ENCODE results near the gene NEK10.
A peak's percentile ranks its signal among the peaks of the same experiment; 100 is the strongest.
"Not testable (repeated sequence)": the region's sequence is repeated elsewhere in the genome, so short reads cannot be mapped to it uniquely, and the experiment has no call there.

The NEK10 gene

DNA sequence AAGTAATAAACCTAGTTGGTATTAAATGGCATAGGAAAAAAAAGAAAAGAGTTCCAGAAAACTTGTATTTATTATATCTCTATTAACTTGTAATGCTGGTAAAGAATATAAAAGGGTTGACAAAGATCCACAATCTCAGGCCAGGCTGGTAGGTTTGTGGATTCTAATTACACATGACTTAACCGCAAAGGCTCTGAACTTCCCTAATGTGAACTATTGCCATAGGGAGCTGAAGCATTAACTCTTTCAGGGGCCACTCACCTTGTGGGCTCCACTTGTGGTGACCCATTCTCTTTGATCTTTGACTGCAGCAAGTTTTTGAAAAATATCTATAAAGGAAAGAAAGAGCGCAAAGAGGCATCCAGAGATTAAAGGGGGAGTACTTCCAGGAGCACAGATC, 58.5 kb downstream of the NEK10 start:
- no peak for DNase-seq

DNA sequence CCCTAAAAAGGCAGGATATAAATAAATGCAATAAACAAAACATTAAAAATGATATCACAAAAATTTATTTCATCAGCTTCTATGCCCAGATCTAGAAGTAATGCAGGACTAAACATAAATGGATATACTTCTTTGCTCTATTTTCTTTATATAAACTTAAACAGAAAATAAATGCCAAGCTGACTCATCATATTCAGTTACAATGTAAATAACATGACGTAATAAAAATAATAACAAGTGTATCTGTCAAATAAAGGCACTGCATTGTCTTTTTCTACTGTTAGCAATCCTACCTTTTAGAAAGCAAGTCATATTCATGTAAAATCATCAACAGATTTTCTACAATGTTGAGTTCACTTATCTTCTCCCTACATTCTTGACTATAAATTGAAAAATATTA, 61.6 kb downstream of the NEK10 start:
- DNase-seq: no peak

DNA sequence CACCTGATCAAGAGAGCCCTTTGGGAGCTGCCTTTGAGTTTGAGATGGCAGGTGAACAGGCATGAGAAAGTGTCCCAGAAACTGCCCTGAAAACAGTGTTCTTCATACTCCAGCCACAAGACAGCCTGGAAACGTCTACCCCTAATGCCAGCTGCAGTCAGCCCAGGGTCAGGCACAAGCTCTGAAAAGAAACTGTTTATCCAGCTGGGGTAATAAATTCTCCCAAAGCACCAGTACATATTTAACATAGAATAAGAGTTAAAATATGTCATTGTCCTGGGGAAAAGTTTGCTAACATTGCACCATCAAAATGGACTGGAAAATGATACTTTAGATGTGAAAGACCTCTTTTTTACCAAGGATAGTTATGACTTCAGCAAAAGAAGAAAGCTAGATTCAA, 66.3 kb downstream of the NEK10 start:
- no peak for DNase-seq

DNA sequence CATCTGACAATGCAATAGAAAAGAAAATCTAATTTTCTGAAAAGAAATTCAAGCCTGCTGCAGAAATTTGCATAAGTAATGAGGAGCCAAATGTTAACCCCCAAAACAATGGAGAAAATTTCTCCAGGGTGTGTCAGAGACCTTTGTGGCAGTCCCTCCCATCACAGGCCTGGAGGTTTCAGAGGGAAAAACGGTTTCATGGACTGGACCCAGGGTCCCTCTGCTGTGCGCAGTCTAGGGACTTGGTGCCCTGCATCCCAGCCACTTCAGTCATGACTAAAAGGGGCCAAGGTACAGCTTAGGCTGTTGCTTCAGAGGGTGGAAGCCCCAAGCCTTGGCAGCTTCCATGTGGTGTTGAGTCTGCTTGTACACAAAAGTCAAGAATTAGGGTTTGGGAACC, 70.2 kb downstream of the NEK10 start:
- DNase-seq: not testable (repeated sequence)

DNA sequence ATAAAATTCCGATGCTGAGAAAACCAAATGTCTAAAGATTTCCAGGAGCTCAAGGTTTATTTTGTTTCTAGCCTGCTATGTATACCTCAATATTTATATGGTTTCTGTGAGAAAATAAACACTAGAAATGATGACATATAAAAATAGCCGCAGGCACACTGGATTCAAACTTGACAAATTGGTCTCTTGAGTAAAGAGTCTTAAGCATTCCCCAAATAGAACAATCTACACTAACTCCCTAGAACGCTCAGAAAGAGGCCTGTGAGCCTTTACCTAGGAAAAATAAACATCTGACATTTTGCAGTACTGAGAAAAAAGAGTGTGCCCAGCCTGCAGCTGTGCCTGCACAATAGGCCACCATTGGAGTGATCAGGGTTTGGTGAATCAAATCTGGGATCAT, 75.2 kb downstream of the NEK10 start:
- no peak for DNase-seq

DNA sequence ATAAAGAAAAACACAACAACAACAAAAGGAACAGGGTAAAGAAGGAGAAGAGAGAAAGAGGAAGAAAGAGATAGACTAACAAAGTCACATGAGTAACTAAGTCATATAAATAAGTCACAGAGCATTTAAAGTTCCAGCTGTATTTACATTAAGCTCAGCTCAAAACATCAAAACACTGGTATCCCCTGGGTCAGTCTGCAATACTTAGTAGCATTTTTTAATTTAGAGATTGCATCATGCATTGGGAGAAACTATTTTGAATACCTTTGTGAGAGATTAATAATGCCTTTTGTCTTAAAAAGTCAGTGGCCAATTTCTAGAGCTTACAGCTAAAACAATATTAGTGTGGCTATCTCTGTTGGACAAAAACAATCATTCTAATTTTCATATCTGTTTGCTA, 78.4 kb downstream of the NEK10 start:
- DNase-seq: no peak

DNA sequence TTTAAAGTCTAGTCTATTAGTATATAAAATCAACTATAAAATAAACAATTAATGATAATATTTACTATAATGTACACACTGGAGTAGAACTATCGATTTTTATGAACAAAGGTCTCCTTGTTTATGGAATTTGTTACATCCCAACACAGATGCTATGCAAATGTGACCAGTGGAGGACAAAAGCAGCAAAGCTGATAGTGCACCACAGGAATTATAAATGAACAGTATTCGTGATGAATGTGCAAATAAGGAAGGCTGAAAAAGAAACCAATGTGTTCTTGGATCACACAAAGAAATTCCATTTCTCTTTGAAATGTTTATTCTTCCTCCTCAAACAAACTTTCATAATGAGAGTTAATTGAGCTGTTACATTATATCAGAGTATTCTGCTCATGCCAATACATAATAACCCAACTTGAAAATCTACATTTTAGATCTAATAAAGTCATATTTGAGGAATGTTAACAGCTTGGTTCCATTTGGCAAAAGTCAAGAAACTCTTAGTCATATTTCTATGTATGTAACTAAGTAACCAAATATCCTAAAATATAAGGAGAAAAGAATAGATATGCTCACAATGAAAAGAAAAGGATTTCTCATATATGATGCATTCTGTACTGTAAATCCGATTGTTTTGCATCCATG, 79.3 kb downstream of the NEK10 start:
- no peak for DNase-seq

DNA sequence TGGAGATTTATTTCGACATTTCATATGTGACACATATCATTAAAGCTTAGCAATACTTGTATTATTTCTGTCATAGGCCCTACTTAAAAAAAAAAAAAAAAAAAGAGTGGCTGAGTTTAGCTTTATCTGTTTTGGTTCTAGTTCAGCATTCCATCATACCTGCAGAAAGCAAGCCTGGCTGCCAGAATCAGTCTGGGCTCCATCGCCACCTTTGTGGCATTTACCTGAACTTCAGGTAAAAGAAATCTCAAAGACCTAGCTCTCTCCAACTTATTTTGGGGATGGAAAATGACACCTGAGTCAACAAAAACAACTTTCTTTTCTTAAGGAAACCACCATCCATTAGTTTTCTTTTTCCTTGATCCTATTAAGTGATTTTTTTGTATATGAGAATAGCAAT, 82.1 kb downstream of the NEK10 start:
- no peak for DNase-seq

DNA sequence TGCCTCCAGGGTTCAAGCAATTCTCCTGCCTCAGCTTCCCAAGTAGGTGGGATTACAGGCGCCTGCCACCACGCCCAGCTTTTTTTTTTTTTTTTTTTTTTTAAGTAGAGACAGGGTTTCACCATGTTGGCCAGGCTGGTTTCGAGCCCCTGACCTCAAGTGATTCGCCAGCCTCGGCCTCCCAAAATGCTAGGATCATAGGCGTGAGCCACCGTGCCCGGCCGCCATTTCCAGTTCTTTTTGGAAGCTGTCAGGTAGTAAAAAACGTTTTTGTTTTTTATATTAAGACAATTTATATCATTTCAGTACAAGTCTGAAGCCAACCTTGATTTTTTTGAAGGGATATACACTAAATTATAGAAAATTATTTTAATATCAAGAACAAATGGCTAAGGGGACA, 82.7 kb downstream of the NEK10 start:
- DNase-seq: not testable (repeated sequence)

DNA sequence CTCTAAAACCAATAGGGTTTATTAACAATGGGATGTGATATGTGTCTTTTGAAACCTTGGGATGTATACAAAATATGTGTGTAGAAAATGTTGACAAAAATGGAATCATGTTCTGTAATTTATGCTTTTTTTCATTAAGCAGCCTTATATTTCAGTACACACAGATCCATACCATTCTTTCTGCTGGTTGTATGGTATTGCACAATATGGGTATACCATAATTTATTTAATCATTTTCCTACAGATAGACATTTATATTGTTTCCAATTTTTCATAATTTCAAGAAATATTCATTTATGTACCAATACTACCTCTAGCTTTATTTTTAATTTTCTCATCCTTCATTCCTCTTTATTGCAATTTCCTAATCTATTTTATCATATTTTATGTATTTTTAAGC, 83.5 kb downstream of the NEK10 start:
- no peak for DNase-seq

DNA sequence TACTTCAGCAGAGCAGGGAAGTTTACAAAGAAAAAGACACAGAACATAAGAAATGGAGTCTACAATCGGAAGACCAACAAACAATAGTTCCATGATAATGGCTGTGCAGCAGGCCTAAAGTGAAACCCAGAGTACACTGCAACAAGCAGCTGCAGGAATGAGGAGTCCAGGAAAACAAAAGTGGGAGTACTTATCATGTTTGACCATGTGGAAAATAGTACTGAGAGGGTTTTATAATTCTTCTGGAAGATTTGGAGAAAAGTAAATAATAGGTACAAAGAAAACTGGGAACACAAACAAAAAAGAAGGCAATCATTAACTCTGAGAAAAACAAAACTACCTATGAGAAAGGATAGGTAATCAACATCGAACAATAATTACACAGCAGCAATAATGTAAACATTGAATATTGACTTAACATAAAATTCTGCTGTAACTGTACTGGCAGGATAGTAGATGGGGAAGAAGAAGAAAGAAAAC, 87.5 kb downstream of the NEK10 start:
- DNase-seq: no peak

DNA sequence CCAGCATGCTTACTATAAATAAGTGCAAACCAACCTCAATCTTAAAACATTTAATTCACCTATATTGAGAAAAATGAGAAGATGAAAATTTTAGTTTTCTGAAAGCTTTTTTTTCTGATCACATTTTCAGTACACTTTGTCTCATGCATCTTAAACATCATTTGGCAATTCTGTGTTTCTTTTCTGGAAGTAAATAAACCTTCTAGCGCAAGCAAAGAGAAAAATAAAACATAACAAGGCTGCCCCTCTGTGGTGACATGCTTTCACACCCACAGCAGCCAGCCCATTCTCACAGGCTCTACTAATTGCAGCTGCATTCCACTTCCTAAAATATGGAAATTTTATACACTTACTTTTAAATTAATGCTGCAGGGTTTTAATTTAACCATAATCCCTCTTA, 90.1 kb downstream of the NEK10 start:
- DNase-seq: no peak

DNA sequence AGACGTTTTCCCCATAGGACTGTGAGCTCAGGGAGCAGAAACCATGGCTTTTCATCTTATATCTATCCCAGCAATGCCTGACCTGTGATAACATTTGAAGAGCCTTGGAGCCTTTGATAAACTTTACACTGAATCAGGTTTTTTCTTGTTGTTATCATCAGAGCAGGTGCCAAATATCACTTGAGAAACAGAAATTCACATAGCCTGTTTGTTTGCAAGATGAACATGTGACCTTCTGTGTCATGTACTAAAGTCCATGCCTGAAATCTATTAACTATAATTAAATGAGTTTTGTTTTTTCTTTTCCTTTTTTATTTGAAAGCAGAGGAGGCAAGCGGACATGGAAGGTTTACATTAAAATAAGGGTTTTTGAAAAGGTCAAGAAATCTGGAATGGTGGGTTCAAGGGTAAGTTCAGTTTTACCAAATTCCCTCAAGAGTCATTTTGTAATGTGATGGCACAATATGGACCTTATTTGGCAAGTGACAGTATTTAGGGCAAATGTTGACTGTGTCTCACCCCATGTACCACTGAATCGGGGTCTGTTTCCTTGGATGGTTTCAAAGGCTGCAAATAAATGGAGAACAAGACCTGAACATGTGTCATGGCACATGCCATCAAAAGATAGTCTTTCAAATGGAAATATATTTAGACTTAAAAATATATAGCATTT, 90.7 kb downstream of the NEK10 start:
- no peak for DNase-seq

DNA sequence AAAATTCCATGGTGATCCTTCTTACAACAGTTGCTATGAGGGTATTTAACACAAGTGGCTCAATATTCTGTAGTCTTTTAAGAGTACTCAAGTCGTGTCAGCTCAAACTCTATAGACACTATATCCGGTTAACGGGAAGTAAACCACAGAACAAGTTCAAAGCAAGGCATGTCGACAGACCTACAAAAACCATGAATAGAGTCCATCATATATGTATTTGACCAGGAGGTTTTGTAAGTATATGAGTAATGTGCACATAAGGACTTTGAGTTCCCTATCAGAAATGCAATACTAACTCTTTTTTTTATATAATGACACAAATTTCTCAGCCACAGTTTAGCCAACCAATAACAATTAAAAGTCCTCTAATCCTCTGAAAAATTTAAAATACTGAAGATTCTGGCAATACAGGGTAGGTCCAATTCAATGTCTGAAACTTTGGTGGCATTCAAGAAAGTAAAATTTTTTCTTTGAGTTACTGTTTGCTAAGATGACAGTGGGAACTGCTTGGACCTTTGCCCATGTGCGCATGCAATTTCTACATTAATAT, 93.7 kb downstream of the NEK10 start:
- no peak for DNase-seq

DNA sequence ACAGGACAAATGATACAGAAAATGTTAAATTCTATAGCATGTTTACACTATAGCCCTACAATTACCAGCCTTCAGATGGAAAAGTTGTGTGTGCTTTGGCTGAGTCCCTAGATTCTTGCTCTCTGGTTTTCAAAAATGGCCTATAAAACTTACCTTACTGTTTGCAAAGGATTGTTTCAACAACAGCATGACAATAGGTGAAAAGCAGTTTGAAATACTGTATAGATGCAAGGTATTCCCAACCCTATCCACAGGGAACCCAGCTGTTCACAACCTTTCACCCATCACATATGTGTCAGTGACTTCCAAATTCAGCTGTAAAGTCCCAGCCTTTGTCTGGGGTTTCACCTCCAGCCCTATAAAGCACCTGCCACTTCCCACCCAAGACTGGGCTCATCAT, 97.3 kb downstream of the NEK10 start:
- no peak for DNase-seq

DNA sequence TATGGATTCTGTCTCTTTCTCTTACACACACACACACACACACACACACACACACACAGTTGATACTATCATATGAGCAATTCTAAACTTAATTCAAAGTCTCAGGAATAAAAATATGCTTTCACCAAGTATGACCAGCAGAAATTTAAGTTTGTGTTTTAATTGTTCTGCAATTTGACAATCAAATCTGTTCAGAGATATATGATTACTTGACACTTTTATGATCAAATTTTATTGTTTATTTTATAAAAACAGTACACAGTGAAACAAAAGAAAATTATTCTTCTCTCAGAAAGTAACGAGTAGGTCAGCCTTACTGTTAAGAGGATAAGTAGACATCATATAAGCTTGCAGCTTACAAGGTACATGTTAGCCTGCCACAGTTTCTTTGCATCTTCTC, 114.3 kb downstream of the NEK10 start:
- no peak for DNase-seq

DNA sequence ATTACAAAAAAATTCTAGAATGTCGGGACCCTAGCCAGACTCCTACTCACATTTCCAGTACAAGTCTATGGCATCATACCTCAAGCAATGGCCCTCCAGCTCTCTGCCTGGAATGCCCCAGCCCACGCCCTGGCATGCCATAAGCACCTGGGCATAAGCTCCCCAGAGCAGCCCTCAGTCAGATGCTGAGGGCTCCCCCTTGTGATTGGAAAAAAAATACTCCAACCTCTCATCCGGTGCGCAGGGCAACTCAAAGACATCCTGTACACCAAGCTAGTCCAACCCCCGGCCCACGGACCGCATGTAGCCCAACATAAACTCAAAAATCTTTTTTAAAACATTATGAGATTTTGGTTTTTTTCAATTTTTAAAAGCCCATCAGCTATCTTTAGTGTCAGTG, 115.4 kb downstream of the NEK10 start:
- DNase-seq: peak; percentile 1

DNA sequence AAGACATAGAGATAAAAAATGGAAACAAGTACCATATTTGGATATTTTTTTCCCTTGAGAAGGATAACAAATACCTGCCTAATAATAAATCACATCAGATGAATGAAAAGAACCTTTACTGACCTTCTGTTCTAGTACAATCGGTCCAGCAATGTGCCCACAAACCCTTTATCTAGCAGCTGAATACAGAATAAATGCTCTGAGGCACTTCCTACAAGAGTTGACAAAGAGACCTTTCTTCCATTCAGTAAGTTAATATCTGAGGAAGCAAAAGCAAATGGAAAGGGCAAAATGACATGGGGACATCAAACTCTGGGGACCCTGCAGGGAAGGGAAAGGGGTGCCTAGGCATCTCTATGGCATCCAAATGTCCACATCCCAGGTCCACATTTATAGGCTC, 115.8 kb downstream of the NEK10 start:
- DNase-seq: no peak

DNA sequence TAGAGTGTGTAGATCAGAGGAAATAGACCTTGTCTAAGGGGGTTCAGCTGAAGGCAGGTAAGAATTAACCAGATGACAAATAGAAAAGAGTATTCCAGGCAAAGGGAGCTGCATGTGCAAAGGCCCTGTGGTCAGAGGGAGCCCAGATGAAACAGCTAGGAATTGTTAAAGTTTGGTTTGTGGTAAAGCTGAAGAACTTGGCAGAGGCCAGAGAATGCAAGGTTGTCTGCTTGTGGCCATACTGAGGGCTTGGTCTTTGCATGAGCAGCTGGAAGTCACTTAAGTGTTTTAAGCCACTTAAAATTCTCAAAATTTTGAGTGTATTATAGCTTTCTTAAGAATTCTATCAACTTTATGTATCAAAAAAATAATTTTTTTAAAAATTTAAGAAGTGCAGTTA, 116.5 kb downstream of the NEK10 start:
- no peak for DNase-seq

DNA sequence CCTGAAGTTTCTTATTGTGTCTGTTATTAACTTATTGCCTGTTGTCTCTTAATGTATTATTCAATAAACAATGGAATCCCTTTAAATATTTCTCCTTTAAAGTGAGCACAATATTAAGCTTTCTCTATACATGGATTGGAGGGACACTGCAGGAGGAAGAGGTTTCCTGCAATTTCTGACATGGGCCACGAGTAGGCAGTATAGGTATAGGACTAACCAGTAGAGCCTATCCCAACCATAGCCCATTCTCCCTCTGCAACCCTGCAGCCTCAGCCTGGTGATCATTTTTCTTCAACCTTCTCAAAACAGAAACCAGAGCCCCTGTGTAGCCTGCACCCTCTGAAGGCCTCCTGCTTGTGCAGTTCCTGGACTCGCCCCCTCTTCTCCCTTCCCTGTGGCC, 124.8 kb downstream of the NEK10 start:
- DNase-seq: no peak

DNA sequence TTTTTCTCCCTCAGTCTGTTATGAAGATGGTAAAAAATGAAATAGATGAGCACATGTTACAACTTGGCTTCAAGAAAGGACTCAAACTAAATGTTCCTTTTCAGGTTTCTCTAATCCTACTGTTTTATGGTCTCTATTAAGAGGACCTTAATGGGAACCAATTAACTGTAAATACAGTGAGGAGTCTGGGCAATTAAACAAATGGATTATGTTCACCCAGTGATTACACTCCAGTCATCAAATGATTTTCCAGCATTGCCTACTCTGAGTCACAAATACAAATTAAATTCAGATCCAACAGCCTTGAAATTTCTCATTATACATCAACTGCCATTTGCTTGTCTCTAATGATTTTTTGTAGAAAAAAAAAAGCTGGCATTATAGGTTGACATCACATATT, 129.2 kb downstream of the NEK10 start:
- DNase-seq: no peak

DNA sequence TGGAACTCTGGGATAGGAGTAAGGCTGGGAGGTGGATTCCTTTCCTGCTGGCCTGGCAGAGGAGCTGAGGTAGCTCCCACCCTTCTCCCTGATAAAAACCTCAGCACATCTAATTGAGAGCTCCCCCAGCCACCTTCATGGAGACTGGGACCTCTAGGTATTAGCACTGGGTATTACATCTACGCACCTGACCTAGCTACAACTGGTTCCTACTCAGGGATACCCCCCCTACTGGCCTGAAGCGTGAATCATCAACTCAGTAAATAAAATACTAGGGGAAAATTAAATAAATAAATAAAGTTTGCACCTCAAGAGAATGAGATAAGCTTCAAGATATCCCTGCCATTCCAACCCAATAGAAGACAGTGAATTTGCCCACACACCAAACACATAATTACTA, 140.4 kb downstream of the NEK10 start:
- DNase-seq: no peak

DNA sequence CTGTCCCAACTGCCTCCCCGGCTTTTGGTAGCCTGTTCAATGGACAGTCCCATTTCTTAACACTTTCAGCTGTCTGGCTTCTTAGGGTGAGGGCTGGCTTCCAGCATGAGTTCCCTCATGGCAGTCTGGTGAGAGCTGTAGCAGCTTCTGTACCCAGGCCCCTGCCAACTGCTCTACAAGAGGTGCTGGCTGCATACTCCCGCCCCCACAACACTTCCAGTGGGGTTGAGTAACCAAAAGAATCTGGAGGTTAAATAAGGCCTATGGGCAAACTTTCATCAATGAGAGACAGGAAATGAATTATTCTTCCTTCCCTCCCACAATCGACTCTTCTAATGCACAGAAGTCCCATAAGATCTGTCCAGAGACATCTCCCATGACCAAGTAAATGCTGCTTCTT, 145.0 kb downstream of the NEK10 start:
- DNase-seq: no peak

DNA sequence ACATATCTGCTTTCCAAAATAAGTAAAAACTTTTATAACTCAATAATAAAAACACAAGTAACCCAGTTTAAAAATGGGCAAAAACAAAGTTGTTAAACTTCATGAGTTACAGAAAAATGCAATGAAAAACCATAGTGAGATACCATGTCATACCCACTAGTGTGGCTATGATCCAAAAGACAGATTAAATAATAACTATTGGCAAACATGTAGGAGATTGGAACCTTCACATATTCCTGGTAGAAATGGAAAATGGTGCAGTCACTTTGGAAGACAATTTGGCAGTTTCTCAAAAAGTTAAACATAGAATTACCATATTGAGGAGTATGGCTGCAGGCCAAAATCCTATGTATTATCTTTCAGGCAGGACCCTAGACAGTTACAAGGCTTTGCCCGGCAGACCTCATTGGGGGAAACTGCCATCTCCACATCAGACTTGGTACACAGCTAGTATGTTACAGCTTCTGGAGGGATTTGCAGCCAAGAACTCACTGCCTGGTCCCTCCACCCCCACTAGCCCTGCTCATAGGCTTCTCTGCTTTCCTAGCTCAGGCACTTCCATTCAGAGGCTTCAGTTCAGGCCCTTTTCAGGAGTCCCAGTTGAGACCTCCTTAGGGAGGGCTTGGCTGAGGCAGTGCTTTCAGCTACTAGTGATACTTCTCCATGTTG, 147.8 kb downstream of the NEK10 start:
- DNase-seq: no peak

Measured in stimulated activated CD4-positive, alpha-beta T cell treated with anti-CD3 and anti-CD28 coated beads, Interleukin-2, amount 100 ng/mL, for 48 hours (primary cell).